Tibial nerve (tissue), 4 donors: ENCODE results near the gene HLA-DRB5. TPM values are rescaled to one million over a fixed set of nuclear protein-coding genes. Genes with fewer than 3 reads are reported as not detected.

Source experiments
- DNase-seq, 2 donors: peaks; one replicate each; pipeline ENCODE4 v3.0.0-alpha.2; 2019; ENCODE audit warnings: low spot score in 2 of 2
- H3K27ac ChIP-seq, 4 donors: fragments of 200-600 bp; sonication (generic) in 3 of 4; one replicate each; pipeline ENCODE4 v1.5.1; 2017 to 2019; ENCODE audit warnings: mild to moderate bottlenecking in 1 of 4
- H3K27me3 ChIP-seq, 2 donors: fragments of 200-600 bp; sonication (generic) in 1 of 2; one replicate each; pipeline versions ENCODE4 v1.5.1 to v1.6.0; 2017 to 2019
- H3K36me3 ChIP-seq, 3 donors: fragments of 200-600 bp; sonication (generic); one replicate each; pipeline ENCODE4 v1.5.1; 2018 to 2019
- H3K4me1 ChIP-seq, 4 donors: fragments of 200-600 bp; sonication (generic) in 3 of 4; one replicate each; pipeline ENCODE4 v1.5.1; 2017 to 2019
- H3K4me3 ChIP-seq, 4 donors: fragments of 200-600 bp; sonication (generic) in 3 of 4; one replicate each; pipeline ENCODE4 v1.5.1; 2017 to 2019; ENCODE audit warnings: mild to moderate bottlenecking in 1 of 4, moderate library complexity in 1 of 4
- H3K9me3 ChIP-seq, 4 donors: fragments of 200-600 bp; sonication (generic) in 3 of 4; one replicate each; pipeline ENCODE4 v1.5.1; 2017 to 2019
- CTCF ChIP-seq, 5 experiments: fragments of 200-600 bp in 3 of 5; fragments of 450-650 bp in 2 of 5; sonication (generic) in 3 of 5; IDR thresholded peaks; one replicate each; pipeline ENCODE4 v1.5.1; 2016 to 2019; ENCODE audit warnings: antibody characterized with exemption in 5 of 5, mild to moderate bottlenecking in 3 of 5, moderate library complexity in 2 of 5
- EP300 ChIP-seq, 2 donors: sonication (generic); formaldehyde crosslinking; IDR thresholded peaks; one replicate each; pipeline ENCODE4 v1.6.1; 2017; ENCODE audit warnings: antibody characterized with exemption in 2 of 2, mild to moderate bottlenecking in 1 of 2
- POLR2A ChIP-seq, 2 donors: fragments of 450-650 bp; IDR thresholded peaks; one replicate each; pipeline ENCODE4 v1.6.1; 2017; ENCODE audit warnings: antibody characterized with exemption in 2 of 2, mild to moderate bottlenecking in 2 of 2, moderate library complexity in 2 of 2
- whole genome bisulfite sequencing, 2 donors: methylation state at CpG; one replicate each; pipeline ENCODE4 v1.1.5; 2018; 5-methylcytosine and 5-hydroxymethylcytosine counted together
- total RNA-seq, 4 donors: library from RNA; depleted of rRNA; stranded (reverse); fragments of >200 nt; gene quantifications; one replicate each; pipeline ENCODE4 v1.1.0, GENCODE V29; 2016

Gene HLA-DRB5
- total RNA-seq, 4 donors from 2014 or later: 5.1 to 56.1 TPM; not detected in 2

GRCh38 chr6:32522302-32523047 is 7.6 kb downstream of the HLA-DRB5 start:
- no peaks in the 10 kb centered on the region for H3K36me3 ChIP-seq
- no peak for DNase-seq
- TF ChIP-seq EP300 (IDR thresholded peaks at IDR 0.05): no peak
- no peak for TF ChIP-seq CTCF (IDR thresholded peaks at IDR 0.05)
- no peak for TF ChIP-seq POLR2A (IDR thresholded peaks at IDR 0.05)
- no peak overlapping the region for H3K27ac ChIP-seq
- no peaks in the 10 kb centered on the region for H3K4me1 ChIP-seq
- WGBS, 2 donors: 18% methylated on average over 2 of the region's 19 CpGs; no CpG with 5 or more reads in 1 of the 2 donors
- no peaks in the 10 kb centered on the region for H3K27me3 ChIP-seq
- no peak overlapping the region for H3K4me3 ChIP-seq
- H3K9me3 ChIP-seq: no peaks in the 10 kb centered on the region

- H3K4me3 ChIP-seq: no peak overlapping the region
- H3K9me3 ChIP-seq: no peaks in the 10 kb centered on the region
- no peaks in the 10 kb centered on the region for H3K4me1 ChIP-seq
- DNase-seq: no peak
- no CpG with 5 or more reads among the region's 1 CpG for whole genome bisulfite sequencing, 2 donors
- no peak for TF ChIP-seq POLR2A (IDR thresholded peaks at IDR 0.05)
- no peaks in the 10 kb centered on the region for H3K27me3 ChIP-seq
- H3K27ac ChIP-seq: no peak overlapping the region
- no peaks in the 10 kb centered on the region for H3K36me3 ChIP-seq
Measured at GRCh38 chr6:32519910-32520258, 10.2 kb downstream of the HLA-DRB5 start.

GRCh38 chr6:32519118-32519909 is 10.8 kb downstream of the HLA-DRB5 start:
- no peak for TF ChIP-seq POLR2A (IDR thresholded peaks at IDR 0.05)
- TF ChIP-seq EP300 (IDR thresholded peaks at IDR 0.05): no peak
- TF ChIP-seq CTCF (IDR thresholded peaks at IDR 0.05): no peak
- no peak for DNase-seq
- Histone ChIP-seq H3K9me3 (no peaks in the 10 kb centered on the region), H3K4me3 (no peak overlapping the region), H3K27me3 (no peaks in the 10 kb centered on the region), H3K4me1 (no peaks in the 10 kb centered on the region), H3K36me3 (no peaks in the 10 kb centered on the region), H3K27ac (no peak overlapping the region)
- 59% methylated on average over 4 of the region's 4 CpGs; no CpG with 5 or more reads in 1 of the 2 donors for WGBS, 2 donors

GRCh38 chr6:32517654-32518445 is 12.2 kb downstream of the HLA-DRB5 start:
- H3K9me3 ChIP-seq: no peaks in the 10 kb centered on the region
- no peaks in the 10 kb centered on the region for H3K36me3 ChIP-seq
- no peaks in the 10 kb centered on the region for H3K4me1 ChIP-seq
- no peak for TF ChIP-seq EP300 (IDR thresholded peaks at IDR 0.05)
- no peak for TF ChIP-seq POLR2A (IDR thresholded peaks at IDR 0.05)
- no peak for TF ChIP-seq CTCF (IDR thresholded peaks at IDR 0.05)
- H3K27me3 ChIP-seq: no peaks in the 10 kb centered on the region
- no peak overlapping the region for H3K27ac ChIP-seq
- no peak for DNase-seq
- WGBS, 2 donors: no CpG with 5 or more reads among the region's 1 CpG
- H3K4me3 ChIP-seq: no peak overlapping the region

GRCh38 chr6:32501016-32501415 is 29.1 kb downstream of the HLA-DRB5 start:
- no peaks in the 10 kb centered on the region for H3K36me3 ChIP-seq
- no peaks in the 10 kb centered on the region for H3K4me1 ChIP-seq
- no peak overlapping the region for H3K27ac ChIP-seq
- TF ChIP-seq CTCF (IDR thresholded peaks at IDR 0.05) (no peak), POLR2A (IDR thresholded peaks at IDR 0.05) (no peak), EP300 (IDR thresholded peaks at IDR 0.05) (no peak)
- no peak overlapping the region for H3K4me3 ChIP-seq
- no peak for DNase-seq
- H3K27me3 ChIP-seq: no peaks in the 10 kb centered on the region
- 7 to 27% methylated on average over 3 of the region's 3 CpGs for WGBS, 2 donors
- no peaks in the 10 kb centered on the region for H3K9me3 ChIP-seq
